ENCODE results near the gene TMEM164.

Gene TMEM164

DNA sequence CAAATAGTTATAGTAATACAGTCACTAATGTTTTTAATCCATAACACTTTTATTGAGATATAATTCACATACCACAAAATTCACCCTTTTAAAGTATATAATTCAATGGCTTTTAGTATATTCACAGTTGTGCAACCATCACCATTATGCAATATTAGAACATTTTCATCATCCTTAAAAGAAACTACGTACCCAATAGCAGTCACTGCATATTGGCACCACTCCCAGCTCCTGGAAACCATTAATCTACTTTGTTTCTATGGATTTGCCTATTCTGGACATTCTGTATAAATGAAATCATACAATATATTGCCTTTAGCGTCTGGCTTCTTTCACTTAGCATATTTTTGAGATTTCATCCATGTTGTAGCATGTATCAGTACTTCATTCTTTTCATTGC lies 215.7 kb downstream of the TMEM164 start:
- Histone ChIP-seq H3K4me1 (ENCODE audit: control extremely low read depth in 1 of 4, control insufficient read depth in 4 of 4, insufficient read depth in 4 of 4, low read length in 3 of 4) (peaks cover 0 to 8% (median 2%) of the 10 kb centered on the region in 4 experiments), H3K4me3 (ENCODE audit: control insufficient read depth in 1 of 7, extremely low read depth in 1 of 7, insufficient read depth in 4 of 7, low read depth in 2 of 7, low read length in 6 of 7) (no peak overlapping the region), H3K36me3 (ENCODE audit: control insufficient read depth in 4 of 4, insufficient read depth in 4 of 4, low read length in 3 of 4) (no peaks in the 10 kb centered on the region), H3K27ac (ENCODE audit: insufficient read depth in 1 of 2, low read depth in 1 of 2, low read length in 2 of 2, poor library complexity in 1 of 2, severe bottlenecking in 2 of 2) (no peak overlapping the region), H3K9me3 (ENCODE audit: control extremely low read depth in 1 of 5, control insufficient read depth in 4 of 5, insufficient read depth in 2 of 5, low read depth in 1 of 5, low read length in 4 of 5) (no peaks in the 10 kb centered on the region), H3K27me3 (replicated peaks in 2 of 5; ENCODE audit: control insufficient read depth in 4 of 5, insufficient read depth in 5 of 5, low read length in 4 of 5) (no peaks in the 10 kb centered on the region)
- POLR2A ChIA-PET, result no interaction called here
- no peak for DNase-seq
- 60% methylated on average over 1 of the region's 2 CpGs for WGBS (ENCODE audit: insufficient coverage)
- CTCF ChIA-PET, result no interaction called here

GRCh38 chrX:110219920-110220319 lies 217.0 kb downstream of the TMEM164 start:
- no peaks in the 10 kb centered on the region for H3K27me3 ChIP-seq (replicated peaks in 2 of 5; ENCODE audit: control insufficient read depth in 4 of 5, insufficient read depth in 5 of 5, low read length in 4 of 5)
- CTCF ChIA-PET, result interaction anchor here (0.9 to 1.2 kb wide), 3 partner anchors 9 to 68 kb away, joined by 3 read pairs; no protein-coding TSS in a partner anchor
- POLR2A ChIA-PET, result no interaction called here
- H3K4me3 ChIP-seq (ENCODE audit: control insufficient read depth in 1 of 7, extremely low read depth in 1 of 7, insufficient read depth in 4 of 7, low read depth in 2 of 7, low read length in 6 of 7), result no peak overlapping the region
- DNase-seq, result no peak
- no peaks in the 10 kb centered on the region for H3K36me3 ChIP-seq (ENCODE audit: control insufficient read depth in 4 of 4, insufficient read depth in 4 of 4, low read length in 3 of 4)
- H3K4me1 ChIP-seq (ENCODE audit: control extremely low read depth in 1 of 4, control insufficient read depth in 4 of 4, insufficient read depth in 4 of 4, low read length in 3 of 4), result peaks cover 0 to 8% (median 2%) of the 10 kb centered on the region in 4 experiments
- WGBS (ENCODE audit: insufficient coverage), result no CpG with 5 or more reads among the region's 1 CpG
- no peaks in the 10 kb centered on the region for H3K9me3 ChIP-seq (ENCODE audit: control extremely low read depth in 1 of 5, control insufficient read depth in 4 of 5, insufficient read depth in 2 of 5, low read depth in 1 of 5, low read length in 4 of 5)
- H3K27ac ChIP-seq (ENCODE audit: insufficient read depth in 1 of 2, low read depth in 1 of 2, low read length in 2 of 2, poor library complexity in 1 of 2, severe bottlenecking in 2 of 2), result no peak overlapping the region

- Histone ChIP-seq H3K36me3 (ENCODE audit: control insufficient read depth in 4 of 4, insufficient read depth in 4 of 4, low read length in 3 of 4) (no peaks in the 10 kb centered on the region), H3K27me3 (replicated peaks in 2 of 5; ENCODE audit: control insufficient read depth in 4 of 5, insufficient read depth in 5 of 5, low read length in 4 of 5) (no peaks in the 10 kb centered on the region), H3K27ac (ENCODE audit: insufficient read depth in 1 of 2, low read depth in 1 of 2, low read length in 2 of 2, poor library complexity in 1 of 2, severe bottlenecking in 2 of 2) (no peak overlapping the region), H3K4me3 (ENCODE audit: control insufficient read depth in 1 of 7, extremely low read depth in 1 of 7, insufficient read depth in 4 of 7, low read depth in 2 of 7, low read length in 6 of 7) (no peak overlapping the region), H3K9me3 (ENCODE audit: control extremely low read depth in 1 of 5, control insufficient read depth in 4 of 5, insufficient read depth in 2 of 5, low read depth in 1 of 5, low read length in 4 of 5) (no peaks in the 10 kb centered on the region), H3K4me1 (ENCODE audit: control extremely low read depth in 1 of 4, control insufficient read depth in 4 of 4, insufficient read depth in 4 of 4, low read length in 3 of 4) (peaks cover 0 to under 1% (median 0%) of the 10 kb centered on the region in 4 experiments)
- CTCF ChIA-PET, result interaction anchor here (0.6 kb wide), 1 partner anchor 548 kb away, joined by 3 read pairs; no protein-coding TSS in a partner anchor
- no CpG with 5 or more reads among the region's 2 CpGs for WGBS (ENCODE audit: insufficient coverage)
- POLR2A ChIA-PET, result no interaction called here
- DNase-seq, result no peak
Measured at GRCh38 chrX:110222497-110223257, 219.8 kb downstream of the TMEM164 start.

- WGBS (ENCODE audit: insufficient coverage), result no CpG with 5 or more reads among the region's 3 CpGs
- ChIA-PET CTCF (no interaction called here), POLR2A (no interaction called here)
- H3K27ac ChIP-seq (ENCODE audit: insufficient read depth in 1 of 2, low read depth in 1 of 2, low read length in 2 of 2, poor library complexity in 1 of 2, severe bottlenecking in 2 of 2), result no peak overlapping the region
- H3K4me1 ChIP-seq (ENCODE audit: control extremely low read depth in 1 of 4, control insufficient read depth in 4 of 4, insufficient read depth in 4 of 4, low read length in 3 of 4), result no peaks in the 10 kb centered on the region
- H3K36me3 ChIP-seq (ENCODE audit: control insufficient read depth in 4 of 4, insufficient read depth in 4 of 4, low read length in 3 of 4), result no peaks in the 10 kb centered on the region
- H3K4me3 ChIP-seq (ENCODE audit: control insufficient read depth in 1 of 7, extremely low read depth in 1 of 7, insufficient read depth in 4 of 7, low read depth in 2 of 7, low read length in 6 of 7), result no peak overlapping the region
- H3K9me3 ChIP-seq (ENCODE audit: control extremely low read depth in 1 of 5, control insufficient read depth in 4 of 5, insufficient read depth in 2 of 5, low read depth in 1 of 5, low read length in 4 of 5), result no peaks in the 10 kb centered on the region
- peak in 2 of 3 donors; percentile 11 to 33 for DNase-seq
- H3K27me3 ChIP-seq (replicated peaks in 2 of 5; ENCODE audit: control insufficient read depth in 4 of 5, insufficient read depth in 5 of 5, low read length in 4 of 5), result no peaks in the 10 kb centered on the region
Measured at GRCh38 chrX:110224926-110225617, 222.2 kb downstream of the TMEM164 start.

- H3K27me3 ChIP-seq (replicated peaks in 2 of 5; ENCODE audit: control insufficient read depth in 4 of 5, insufficient read depth in 5 of 5, low read length in 4 of 5), result no peaks in the 10 kb centered on the region
- H3K4me3 ChIP-seq (ENCODE audit: control insufficient read depth in 1 of 7, extremely low read depth in 1 of 7, insufficient read depth in 4 of 7, low read depth in 2 of 7, low read length in 6 of 7), result no peak overlapping the region
- no peaks in the 10 kb centered on the region for H3K4me1 ChIP-seq (ENCODE audit: control extremely low read depth in 1 of 4, control insufficient read depth in 4 of 4, insufficient read depth in 4 of 4, low read length in 3 of 4)
- H3K9me3 ChIP-seq (ENCODE audit: control extremely low read depth in 1 of 5, control insufficient read depth in 4 of 5, insufficient read depth in 2 of 5, low read depth in 1 of 5, low read length in 4 of 5), result peaks cover 0 to 2% (median 0%) of the 10 kb centered on the region in 5 experiments
- WGBS (ENCODE audit: insufficient coverage), result 100% methylated on average over 1 of the region's 2 CpGs
- ChIA-PET CTCF (no interaction called here), POLR2A (no interaction called here)
- no peak for DNase-seq
- no peak overlapping the region for H3K27ac ChIP-seq (ENCODE audit: insufficient read depth in 1 of 2, low read depth in 1 of 2, low read length in 2 of 2, poor library complexity in 1 of 2, severe bottlenecking in 2 of 2)
- H3K36me3 ChIP-seq (ENCODE audit: control insufficient read depth in 4 of 4, insufficient read depth in 4 of 4, low read length in 3 of 4), result no peaks in the 10 kb centered on the region
Measured at GRCh38 chrX:110226931-110227330, 224.0 kb downstream of the TMEM164 start.
